ENCODE results near the gene LILRB5. TPM values are rescaled to one million over a fixed set of nuclear protein-coding genes. Genes with fewer than 3 reads are reported as not detected.

The LILRB5 gene
- total RNA-seq, 4 donors from 2014 or later, result 0.70 to 5.9 (median 3.3) TPM

- H3K27me3 ChIP-seq, result no peaks in the 10 kb centered on the region
- ATAC-seq, result no peak
- in situ Hi-C loops (cut with MboI; ENCODE audit: low sequenced_read_pairs in 4 of 4) (no loop called here), intact Hi-C loops (cut with DNase I; ENCODE audit: low total_unique reads) (no loop called here)
- peaks cover 29 to 41% of the 10 kb centered on the region in 2 donors for H3K4me1 ChIP-seq
- H3K27ac ChIP-seq, result peak overlapping the region in 3 of 4 donors; percentile 74 to 95 (median 95)
- TF ChIP-seq CTCF (IDR thresholded peaks at IDR 0.05 in 4 of 5, conservative IDR thresholded peaks at IDR 0.05 in 1 of 5) (no peak), POLR2A (IDR thresholded peaks at IDR 0.05) (no peak)
- no peaks in the 10 kb centered on the region for H3K9me3 ChIP-seq
- DNase-seq, result no peak
- H3K36me3 ChIP-seq, result peaks cover 0 to 22% of the 10 kb centered on the region in 2 donors
- H3K4me3 ChIP-seq, result no peak overlapping the region
These were observed 45.8 kb downstream of the LILRB5 start for GRCh38 chr19:54211235-54211634.

- H3K27me3 ChIP-seq, result no peaks in the 10 kb centered on the region
- DNase-seq, result peak; percentile 66 to 84
- H3K9me3 ChIP-seq, result no peaks in the 10 kb centered on the region
- intact Hi-C loops (cut with DNase I; ENCODE audit: low total_unique reads), result loop anchor here (1.0 to 10.0 kb wide), 2 partner anchors 20 to 1395 kb away; partner anchors contain the start of genes ZNF524 and ZNF865
- peak; percentile 87 to 89 for ATAC-seq
- H3K36me3 ChIP-seq, result peaks cover 0 to 34% of the 10 kb centered on the region in 2 donors
- H3K4me3 ChIP-seq, result no peak overlapping the region
- H3K4me1 ChIP-seq, result peaks cover 38 to 47% of the 10 kb centered on the region in 2 donors
- in situ Hi-C loops (cut with MboI; ENCODE audit: low sequenced_read_pairs in 4 of 4), result loop anchor here in 1 of 4 donors (10.0 kb wide), 1 partner anchor 245 kb away; no protein-coding TSS in a partner anchor
- H3K27ac ChIP-seq, result peak overlapping the region; percentile 74 to 95 (median 86)
- TF ChIP-seq POLR2A (IDR thresholded peaks at IDR 0.05) (peak; percentile 46 to 50), CTCF (IDR thresholded peaks at IDR 0.05 in 4 of 5, conservative IDR thresholded peaks at IDR 0.05 in 1 of 5) (no peak)
These were observed 47.1 kb downstream of the LILRB5 start for GRCh38 chr19:54209811-54210494.

- H3K9me3 ChIP-seq, result no peaks in the 10 kb centered on the region
- intact Hi-C loops (cut with DNase I; ENCODE audit: low total_unique reads) (loop anchor here (10.0 kb wide), 1 partner anchor 1396 kb away; the partner anchor contains the start of genes ZNF524 and ZNF865), in situ Hi-C loops (cut with MboI; ENCODE audit: low sequenced_read_pairs in 4 of 4) (loop anchor here in 1 of 4 donors (10.0 kb wide), 1 partner anchor 246 kb away; no protein-coding TSS in a partner anchor)
- H3K4me3 ChIP-seq, result no peak overlapping the region
- ATAC-seq (peak; percentile 4 to 9), DNase-seq (no peak)
- peak overlapping the region; percentile 74 to 95 (median 86) for H3K27ac ChIP-seq
- peaks cover 0 to 41% of the 10 kb centered on the region in 2 donors for H3K36me3 ChIP-seq
- peaks cover 45 to 55% of the 10 kb centered on the region in 2 donors for H3K4me1 ChIP-seq
- TF ChIP-seq CTCF (IDR thresholded peaks at IDR 0.05 in 4 of 5, conservative IDR thresholded peaks at IDR 0.05 in 1 of 5) (no peak), POLR2A (IDR thresholded peaks at IDR 0.05) (no peak)
- H3K27me3 ChIP-seq, result no peaks in the 10 kb centered on the region
These were observed 47.8 kb downstream of the LILRB5 start for GRCh38 chr19:54209058-54209810.

GRCh38 chr19:54208784-54209057, 48.4 kb downstream of the LILRB5 start:
- intact Hi-C loops (cut with DNase I; ENCODE audit: low total_unique reads), result loop anchor here (10.0 kb wide), 1 partner anchor 1396 kb away; the partner anchor contains the start of genes ZNF524 and ZNF865
- Histone ChIP-seq H3K9me3 (no peaks in the 10 kb centered on the region), H3K36me3 (peaks cover 0 to 46% of the 10 kb centered on the region in 2 donors), H3K27me3 (no peaks in the 10 kb centered on the region), H3K27ac (peak overlapping the region; percentile 74 to 95 (median 86)), H3K4me1 (peaks cover 50 to 60% of the 10 kb centered on the region in 2 donors), H3K4me3 (no peak overlapping the region)
- TF ChIP-seq POLR2A (IDR thresholded peaks at IDR 0.05) (no peak), CTCF (IDR thresholded peaks at IDR 0.05 in 4 of 5, conservative IDR thresholded peaks at IDR 0.05 in 1 of 5) (no peak)
- no peak for ATAC-seq
- in situ Hi-C loops (cut with MboI; ENCODE audit: low sequenced_read_pairs in 4 of 4), result loop anchor here in 1 of 4 donors (10.0 kb wide), 1 partner anchor 246 kb away; no protein-coding TSS in a partner anchor
- no peak for DNase-seq
